LNCaP clone FGC (cell line): ENCODE results near the gene STK10.

Experiments used
- DNase-seq: peaks from one replicate; pipeline ENCODE4 v3.0.0-alpha.2; 2011; ENCODE audit warnings: low read depth
- H3K4me3 ChIP-seq: 2 replicates; pipeline ENCODE4 v1.5.1; 2011; ENCODE audit warnings: mild to moderate bottlenecking, low read depth, low read length, control low read depth
- TF ChIP-seq, protein P1 (sequence below): IDR thresholded peaks from 2 replicates; pipeline ENCODE4 v1.5.1; 2012; ENCODE audit warnings: mild to moderate bottlenecking; ENCODE audit not compliant: control insufficient read depth, insufficient read depth; ENCODE audit errors: extremely low read depth

Gene STK10

GRCh38 chr5:172048170-172048422 lies 139.9 kb downstream of the STK10 start:
- TF ChIP-seq, protein P1, sequence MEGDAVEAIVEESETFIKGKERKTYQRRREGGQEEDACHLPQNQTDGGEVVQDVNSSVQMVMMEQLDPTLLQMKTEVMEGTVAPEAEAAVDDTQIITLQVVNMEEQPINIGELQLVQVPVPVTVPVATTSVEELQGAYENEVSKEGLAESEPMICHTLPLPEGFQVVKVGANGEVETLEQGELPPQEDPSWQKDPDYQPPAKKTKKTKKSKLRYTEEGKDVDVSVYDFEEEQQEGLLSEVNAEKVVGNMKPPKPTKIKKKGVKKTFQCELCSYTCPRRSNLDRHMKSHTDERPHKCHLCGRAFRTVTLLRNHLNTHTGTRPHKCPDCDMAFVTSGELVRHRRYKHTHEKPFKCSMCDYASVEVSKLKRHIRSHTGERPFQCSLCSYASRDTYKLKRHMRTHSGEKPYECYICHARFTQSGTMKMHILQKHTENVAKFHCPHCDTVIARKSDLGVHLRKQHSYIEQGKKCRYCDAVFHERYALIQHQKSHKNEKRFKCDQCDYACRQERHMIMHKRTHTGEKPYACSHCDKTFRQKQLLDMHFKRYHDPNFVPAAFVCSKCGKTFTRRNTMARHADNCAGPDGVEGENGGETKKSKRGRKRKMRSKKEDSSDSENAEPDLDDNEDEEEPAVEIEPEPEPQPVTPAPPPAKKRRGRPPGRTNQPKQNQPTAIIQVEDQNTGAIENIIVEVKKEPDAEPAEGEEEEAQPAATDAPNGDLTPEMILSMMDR: no peak
- H3K4me3 ChIP-seq: no peak overlapping the region
- no peak for DNase-seq

DNA sequence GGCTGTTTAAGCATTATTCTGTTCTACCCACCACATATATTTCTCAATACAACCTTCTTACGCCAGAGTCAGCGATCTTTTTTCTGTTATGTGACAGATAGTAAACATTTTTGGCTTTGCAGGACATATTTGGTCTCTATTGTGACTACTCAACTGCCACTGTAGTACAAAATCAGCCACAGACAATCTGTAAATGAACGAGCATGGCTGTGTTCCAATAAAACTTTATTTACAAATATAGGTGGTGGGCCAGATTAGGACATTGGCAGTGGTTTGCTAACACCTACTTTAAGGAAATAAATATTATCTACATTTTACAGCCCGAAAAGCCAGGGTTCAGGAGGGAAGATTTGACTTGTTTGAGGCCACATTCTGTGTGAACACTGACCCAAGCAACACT lies 141.4 kb downstream of the STK10 start:
- DNase-seq: no peak
- TF ChIP-seq, protein P1: no peak
- H3K4me3 ChIP-seq: no peak overlapping the region

DNA sequence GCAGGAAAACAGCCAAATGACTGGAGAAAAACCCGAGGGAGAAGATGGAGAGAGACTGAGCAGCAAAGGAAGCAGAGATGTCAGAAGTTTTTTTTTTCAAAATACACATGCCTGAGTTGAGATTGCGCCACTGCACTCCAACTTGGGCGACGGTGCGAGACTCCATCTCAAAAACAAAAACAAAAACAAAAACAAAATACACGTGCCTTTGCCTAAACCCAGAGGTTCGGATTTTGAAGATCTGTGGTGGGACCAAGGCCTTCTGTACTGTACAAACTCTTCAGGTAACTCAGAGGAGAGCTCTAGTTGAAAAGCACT lies 142.8 kb downstream of the STK10 start:
- TF ChIP-seq, protein P1: no peak
- DNase-seq: no peak

DNA sequence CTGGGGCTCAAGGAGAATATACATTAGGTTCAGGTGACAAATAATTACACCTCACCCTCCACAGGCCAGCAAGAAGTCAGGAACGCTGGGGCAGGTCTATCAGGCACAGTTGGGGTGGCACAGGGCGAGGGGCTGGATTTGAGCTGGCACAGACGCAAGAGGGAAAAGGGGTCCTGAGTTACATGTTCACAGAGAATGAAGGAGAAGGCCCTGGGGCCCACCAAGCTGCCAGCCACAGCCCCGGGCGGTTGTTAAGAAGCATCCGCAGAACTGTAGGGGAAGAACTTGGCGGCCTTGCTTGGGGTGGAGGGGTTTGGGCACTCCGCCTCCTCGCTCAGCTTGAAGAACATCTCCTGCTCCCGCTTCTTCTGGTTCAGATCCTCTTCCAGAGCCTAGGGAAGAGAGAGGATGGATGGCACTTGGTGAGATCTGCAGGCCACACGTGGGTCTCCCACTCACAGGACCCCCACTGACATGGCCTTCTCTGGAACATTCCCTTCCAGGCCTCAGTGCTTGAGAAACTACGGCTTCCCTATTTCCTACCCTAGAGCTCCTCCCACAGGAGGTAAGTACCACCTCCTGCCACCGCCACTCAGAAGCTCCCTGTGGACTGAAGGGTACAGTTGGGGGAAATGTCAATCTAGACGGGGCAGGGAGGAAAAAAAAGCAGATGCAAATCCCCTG lies 143.3 kb downstream of the STK10 start:
- DNase-seq: no peak
- no peak overlapping the region for H3K4me3 ChIP-seq
- TF ChIP-seq, protein P1: peak; percentile 26; the same call in 1 of the 2 replicates

More for the DNA sequence above, 142.8 kb downstream of the STK10 start:
- H3K4me3 ChIP-seq: no peak overlapping the region

GRCh38 chr5:172043865-172044264 lies 144.2 kb downstream of the STK10 start:
- TF ChIP-seq, protein P1: no peak
- no peak overlapping the region for H3K4me3 ChIP-seq
- no peak for DNase-seq

GRCh38 chr5:172042183-172042582 lies 145.8 kb downstream of the STK10 start:
- H3K4me3 ChIP-seq: no peak overlapping the region
- TF ChIP-seq, protein P1: no peak
- no peak for DNase-seq

- DNase-seq: no peak
- TF ChIP-seq, protein P1: no peak
- H3K4me3 ChIP-seq: no peak overlapping the region
Measured at GRCh38 chr5:172038167-172038566, 149.9 kb downstream of the STK10 start.
